ENCODE data around the gene ASTN2.
A peak's percentile ranks its signal among the peaks of the same experiment; 100 is the strongest.

The ASTN2 gene

GRCh38 chr9:117084221-117084620 is 330.6 kb downstream of the ASTN2 start:
- H2AFZ ChIP-seq (ENCODE audit: low read length): peak overlapping the region; percentile 46; the same call in 1 of the 2 replicates
- H4K20me1 ChIP-seq (ENCODE audit: insufficient read depth, low read length): no peaks in the 10 kb centered on the region
- peak; percentile 88 for DNase-seq
- no peaks in the 10 kb centered on the region for H3K36me3 ChIP-seq (replicated peaks; ENCODE audit: insufficient read depth, low read length)
- peak overlapping the region; percentile 11; the same call in 1 of the 2 replicates for H3K9ac ChIP-seq (ENCODE audit: low read length)
- H3K79me2 ChIP-seq (ENCODE audit: low read length): no peaks in the 10 kb centered on the region
- peaks cover 14% of the 10 kb centered on the region for H3F3A ChIP-seq (ENCODE audit: insufficient read depth, low read length)
- H3K9me2 ChIP-seq (replicated peaks; ENCODE audit: insufficient read depth, low read length): no peaks in the 10 kb centered on the region
- H3K27ac ChIP-seq (ENCODE audit: low read length): peak overlapping the region; percentile 70; the same call in 1 of the 2 replicates
- TF ChIP-seq EZH2 (optimal IDR thresholded peaks at IDR 0.05; ENCODE audit: low read depth, low read length) (no peak), EZH2phosphoT487 (IDR thresholded peaks at IDR 0.05; ENCODE audit: low read length) (no peak), CTCF (IDR thresholded peaks at IDR 0.05; ENCODE audit: low read length) (no peak)
- H3K9me3 ChIP-seq (replicated peaks; ENCODE audit: insufficient read depth, low read length): no peaks in the 10 kb centered on the region
- H3K4me3 ChIP-seq (ENCODE audit: low read length): peak overlapping the region; percentile 46
- H3K4me1 ChIP-seq (ENCODE audit: low read length): peaks cover 24% of the 10 kb centered on the region
- peak overlapping the region; percentile 71 for H3K4me2 ChIP-seq (ENCODE audit: low read depth, low read length)
- no peaks in the 10 kb centered on the region for H3K27me3 ChIP-seq (replicated peaks; ENCODE audit: insufficient read depth, low read length)

DNA sequence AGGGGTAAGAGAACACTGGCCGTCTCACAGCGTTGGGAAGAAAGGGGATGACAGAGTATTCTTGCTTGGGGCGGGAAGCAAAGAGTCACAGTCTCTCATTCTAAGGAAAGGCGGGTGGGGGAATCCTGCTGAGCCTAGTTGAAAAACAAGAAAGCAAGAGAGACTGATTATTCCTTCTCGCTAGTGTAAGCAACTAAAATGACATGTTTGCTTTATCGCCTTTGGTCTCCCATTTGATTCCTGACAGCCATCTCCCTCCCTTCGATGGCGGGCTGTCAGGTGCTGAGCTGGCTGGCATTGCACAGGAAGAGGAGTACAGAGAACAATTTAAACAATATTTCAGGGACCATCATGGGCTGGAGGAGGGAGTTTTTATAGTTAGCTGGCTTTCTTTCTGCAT is 331.3 kb downstream of the ASTN2 start:
- Histone ChIP-seq H3K4me2 (ENCODE audit: low read depth, low read length) (peak overlapping the region; percentile 71), H3K79me2 (ENCODE audit: low read length) (no peaks in the 10 kb centered on the region), H3K27me3 (replicated peaks; ENCODE audit: insufficient read depth, low read length) (no peaks in the 10 kb centered on the region), H3K27ac (ENCODE audit: low read length) (peak overlapping the region; percentile 70; the same call in 1 of the 2 replicates), H2AFZ (ENCODE audit: low read length) (0 out of 2 replicates have a peak overlapping the region, but pooled peaks have one; percentile 46), H3K9me2 (replicated peaks; ENCODE audit: insufficient read depth, low read length) (no peaks in the 10 kb centered on the region), H3F3A (ENCODE audit: insufficient read depth, low read length) (peaks cover 14% of the 10 kb centered on the region), H3K9ac (ENCODE audit: low read length) (peak overlapping the region; percentile 11; the same call in 1 of the 2 replicates), H4K20me1 (ENCODE audit: insufficient read depth, low read length) (no peaks in the 10 kb centered on the region), H3K4me3 (ENCODE audit: low read length) (peak overlapping the region; percentile 46), H3K9me3 (replicated peaks; ENCODE audit: insufficient read depth, low read length) (no peaks in the 10 kb centered on the region), H3K36me3 (replicated peaks; ENCODE audit: insufficient read depth, low read length) (no peaks in the 10 kb centered on the region), H3K4me1 (ENCODE audit: low read length) (peaks cover 24% of the 10 kb centered on the region)
- no peak for DNase-seq
- TF ChIP-seq EZH2phosphoT487 (IDR thresholded peaks at IDR 0.05; ENCODE audit: low read length): no peak
- no peak for TF ChIP-seq EZH2 (optimal IDR thresholded peaks at IDR 0.05; ENCODE audit: low read depth, low read length)
- TF ChIP-seq CTCF (IDR thresholded peaks at IDR 0.05; ENCODE audit: low read length): no peak

DNA sequence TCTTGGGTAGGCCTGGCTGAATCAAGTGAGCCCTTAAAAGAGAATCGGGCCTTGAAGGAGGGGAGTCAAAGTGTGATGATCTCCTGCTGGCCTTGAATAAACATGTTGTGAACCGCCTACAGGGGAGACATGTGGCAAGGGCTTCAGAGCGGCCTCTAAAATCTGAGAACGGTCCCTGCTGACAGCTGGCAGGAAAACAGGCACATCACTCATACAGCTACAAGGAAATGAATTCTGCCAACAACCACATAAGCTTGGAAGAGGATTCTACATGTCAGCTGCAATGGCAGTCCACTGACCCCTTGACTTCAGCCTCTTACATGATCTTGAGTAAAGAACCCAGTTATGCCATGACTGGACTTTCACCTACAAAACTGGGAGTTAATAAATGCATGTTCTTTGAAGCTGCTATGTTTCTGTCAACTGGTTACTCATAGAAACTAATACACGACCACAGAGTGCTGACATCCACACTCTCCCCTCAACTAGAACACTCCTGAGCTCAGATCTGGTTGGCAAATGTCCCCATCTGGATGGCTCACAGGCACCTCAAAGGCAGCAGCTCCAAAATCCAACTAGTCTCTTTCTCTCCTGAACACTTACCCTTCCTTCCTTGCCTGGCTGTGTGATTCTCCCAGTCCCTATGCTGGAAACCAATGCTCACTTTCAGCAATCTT is 333.1 kb downstream of the ASTN2 start:
- Histone ChIP-seq H2AFZ (ENCODE audit: low read length) (no peak overlapping the region), H3K27ac (ENCODE audit: low read length) (no peak overlapping the region), H3K4me1 (ENCODE audit: low read length) (peaks cover 24% of the 10 kb centered on the region), H3K4me2 (ENCODE audit: low read depth, low read length) (no peak overlapping the region), H3K79me2 (ENCODE audit: low read length) (no peaks in the 10 kb centered on the region), H3F3A (ENCODE audit: insufficient read depth, low read length) (peaks cover 14% of the 10 kb centered on the region), H3K9me2 (replicated peaks; ENCODE audit: insufficient read depth, low read length) (no peaks in the 10 kb centered on the region), H4K20me1 (ENCODE audit: insufficient read depth, low read length) (no peaks in the 10 kb centered on the region), H3K36me3 (replicated peaks; ENCODE audit: insufficient read depth, low read length) (no peaks in the 10 kb centered on the region), H3K9me3 (replicated peaks; ENCODE audit: insufficient read depth, low read length) (no peaks in the 10 kb centered on the region), H3K4me3 (ENCODE audit: low read length) (no peak overlapping the region), H3K9ac (ENCODE audit: low read length) (no peak overlapping the region), H3K27me3 (replicated peaks; ENCODE audit: insufficient read depth, low read length) (no peaks in the 10 kb centered on the region)
- no peak for TF ChIP-seq EZH2phosphoT487 (IDR thresholded peaks at IDR 0.05; ENCODE audit: low read length)
- no peak for TF ChIP-seq EZH2 (optimal IDR thresholded peaks at IDR 0.05; ENCODE audit: low read depth, low read length)
- no peak for TF ChIP-seq CTCF (IDR thresholded peaks at IDR 0.05; ENCODE audit: low read length)
- DNase-seq: peak; percentile 54

Data from MM.1S (cell line).